Spleen (tissue), 11 donors: ENCODE data around the gene CCNC. TPM values are rescaled to one million over a fixed set of nuclear protein-coding genes. Genes with fewer than 3 reads are reported as not detected.

Experiments used
- DNase-seq: peaks from one replicate; pipeline ENCODE4 v3.0.0-alpha.2; 2020
- H3K27ac ChIP-seq, 8 donors: fragments of 200-600 bp; sonication (generic) in 7 of 8; 1 replicate in 4 of 8; 2 replicates in 4 of 8; pipeline versions ENCODE4 v1.5.0 to v1.8.0; 2016 to 2021; ENCODE audit warnings: inconsistent platforms in 4 of 8, mild to moderate bottlenecking in 4 of 8, moderate library complexity in 1 of 8
- H3K27me3 ChIP-seq, 7 donors: fragments of 200-600 bp; sonication (generic) in 6 of 7; replicated peaks in 1 of 7; 1 replicate in 4 of 7; 2 replicates in 3 of 7; pipeline versions ENCODE4 v1.5.0 to v1.8.0; 2016 to 2021; ENCODE audit warnings: inconsistent platforms in 3 of 7, mild to moderate bottlenecking in 1 of 7
- H3K36me3 ChIP-seq, 6 donors: fragments of 200-600 bp; sonication (generic) in 5 of 6; 1 replicate in 4 of 6; 2 replicates in 2 of 6; pipeline versions ENCODE4 v1.5.0 to v1.8.0; 2016 to 2021; ENCODE audit warnings: inconsistent platforms in 2 of 6
- H3K4me1 ChIP-seq, 6 donors: fragments of 200-600 bp; sonication (generic) in 5 of 6; 1 replicate in 3 of 6; 2 replicates in 3 of 6; pipeline versions ENCODE4 v1.5.0 to v1.8.0; 2016 to 2021; ENCODE audit warnings: inconsistent platforms in 3 of 6
- H3K4me3 ChIP-seq, 8 donors: fragments of 200-600 bp; sonication (generic) in 7 of 8; 1 replicate in 4 of 8; 2 replicates in 4 of 8; pipeline versions ENCODE4 v1.5.0 to v1.8.0; 2016 to 2021; ENCODE audit warnings: inconsistent platforms in 4 of 8, mild to moderate bottlenecking in 4 of 8, moderate library complexity in 2 of 8
- H3K9me3 ChIP-seq, 8 donors: fragments of 200-600 bp; sonication (generic) in 7 of 8; 1 replicate in 4 of 8; 2 replicates in 4 of 8; pipeline versions ENCODE4 v1.5.0 to v1.8.0; 2016 to 2021; ENCODE audit warnings: inconsistent platforms in 4 of 8
- POLR2A ChIP-seq, 3 donors: fragments of 450-650 bp; IDR thresholded peaks; one replicate each; pipeline ENCODE4 v1.5.1; 2017; ENCODE audit warnings: antibody characterized with exemption in 3 of 3, mild to moderate bottlenecking in 1 of 3
- POLR2AphosphoS5 ChIP-seq, 3 donors: sonication (generic); formaldehyde crosslinking; IDR thresholded peaks; one replicate each; pipeline ENCODE4 v1.5.1; 2017; ENCODE audit warnings: antibody characterized with exemption in 3 of 3
- WGBS, 5 donors: extraction: QIAGEN DNeasy Blood & Tissue Kit in 3 of 5; methylation state at CpG; one replicate each; pipeline versions ENCODE4 v1.1.5 to v1.1.7; 2013 to 2018; 5-methylcytosine and 5-hydroxymethylcytosine counted together
- intact Hi-C: fragments of 100-400 bp; cut with DNase I; formaldehyde crosslinking; loops from one replicate; pipeline ENCODE4 v1.15.0; 2023; ENCODE audit warnings: low total_unique reads
- polyA plus RNA-seq, 3 donors: library from polyadenylated mRNA; stranded (reverse); fragments of 200-250 nt; gene quantifications; one replicate each; pipeline ENCODE4 v1.2.1, GENCODE V29; 2013
- total RNA-seq, 7 donors: library from RNA; depleted of rRNA in 3 of 7; stranded (reverse); fragments of >200 nt in 3 of 7; fragmentation: NEBNext Ultra II Directional in 4 of 7; extraction: Animal tissue kit (Norgen Biotek cat#: 25700) in 4 of 7; gene quantifications; one replicate each; pipeline versions ENCODE4 v1.1.0 to v1.2.1, GENCODE V29; 2016 to 2021
- TF ChIP-seq, protein P1 (sequence below), 11 experiments: fragments of 200-600 bp in 7 of 11; fragments of 450-650 bp in 4 of 11; sonication (generic) in 4 of 11; IDR thresholded peaks in 8 of 11; conservative IDR thresholded peaks in 3 of 11; 1 replicate in 7 of 11; 2 replicates in 4 of 11; pipeline versions ENCODE4 v1.4.0 to v1.8.0; 2016 to 2021; ENCODE audit warnings: antibody characterized with exemption in 11 of 11, inconsistent platforms in 4 of 11, mild to moderate bottlenecking in 1 of 11
- donor health status: healthy with polysubstance abuse.
- donor health status: DM: no; HTN: no; CAD: no; lungs with moderate emphysema.
- donor health status: DM: no; HTN: no; CAD: no.
- donor health status: Bipolar disorder and iron deficiency.
- donor health status: healthy.
- donor health status: DM: no; HTN: no; CAD: no.
- donor health status: DM: yes; HTN: yes; CAD: no.

CCNC gene
- total and polyA plus RNA-seq, 10 donors, result 28.8 to 66.0 (median 43.6) TPM

DNA sequence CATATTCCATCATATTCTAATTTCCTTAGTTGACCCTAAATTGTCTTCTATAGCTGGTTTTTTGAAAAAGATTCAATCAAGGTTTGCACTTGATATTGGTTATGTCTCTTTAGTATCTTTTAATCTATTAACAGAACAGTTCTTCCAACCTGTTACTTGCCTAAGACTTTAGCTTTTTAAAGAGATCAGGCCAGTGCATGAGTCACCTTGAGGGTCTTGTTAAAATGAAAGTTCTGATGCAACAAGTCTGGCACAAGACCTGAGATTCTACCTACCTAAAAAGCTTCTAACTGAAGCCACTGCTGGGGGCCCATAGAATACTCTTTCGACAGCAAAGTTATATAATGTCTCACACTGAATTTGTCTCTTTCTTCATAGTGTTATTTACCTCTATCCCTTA is 56.4 kb downstream of the CCNC start:
- Histone ChIP-seq H3K4me3 (no peak overlapping the region), H3K27ac (no peak overlapping the region), H3K9me3 (no peaks in the 10 kb centered on the region), H3K4me1 (peaks cover 9 to 33% (median 19%) of the 10 kb centered on the region in 6 donors), H3K36me3 (peaks cover 0 to 27% (median 11%) of the 10 kb centered on the region in 6 donors), H3K27me3 (no peaks in the 10 kb centered on the region)
- TF ChIP-seq POLR2AphosphoS5 (IDR thresholded peaks at IDR 0.05) (no peak), POLR2A (IDR thresholded peaks at IDR 0.05) (no peak)
- TF ChIP-seq, protein P1, sequence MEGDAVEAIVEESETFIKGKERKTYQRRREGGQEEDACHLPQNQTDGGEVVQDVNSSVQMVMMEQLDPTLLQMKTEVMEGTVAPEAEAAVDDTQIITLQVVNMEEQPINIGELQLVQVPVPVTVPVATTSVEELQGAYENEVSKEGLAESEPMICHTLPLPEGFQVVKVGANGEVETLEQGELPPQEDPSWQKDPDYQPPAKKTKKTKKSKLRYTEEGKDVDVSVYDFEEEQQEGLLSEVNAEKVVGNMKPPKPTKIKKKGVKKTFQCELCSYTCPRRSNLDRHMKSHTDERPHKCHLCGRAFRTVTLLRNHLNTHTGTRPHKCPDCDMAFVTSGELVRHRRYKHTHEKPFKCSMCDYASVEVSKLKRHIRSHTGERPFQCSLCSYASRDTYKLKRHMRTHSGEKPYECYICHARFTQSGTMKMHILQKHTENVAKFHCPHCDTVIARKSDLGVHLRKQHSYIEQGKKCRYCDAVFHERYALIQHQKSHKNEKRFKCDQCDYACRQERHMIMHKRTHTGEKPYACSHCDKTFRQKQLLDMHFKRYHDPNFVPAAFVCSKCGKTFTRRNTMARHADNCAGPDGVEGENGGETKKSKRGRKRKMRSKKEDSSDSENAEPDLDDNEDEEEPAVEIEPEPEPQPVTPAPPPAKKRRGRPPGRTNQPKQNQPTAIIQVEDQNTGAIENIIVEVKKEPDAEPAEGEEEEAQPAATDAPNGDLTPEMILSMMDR (IDR thresholded peaks at IDR 0.05 in 8 of 11, conservative IDR thresholded peaks at IDR 0.05 in 3 of 11), result no peak
- intact Hi-C loops, result no loop called here
- WGBS, 5 donors, result 89 to 100% (median 93%) methylated on average over 1 of the region's 1 CpG
- no peak for DNase-seq

DNA sequence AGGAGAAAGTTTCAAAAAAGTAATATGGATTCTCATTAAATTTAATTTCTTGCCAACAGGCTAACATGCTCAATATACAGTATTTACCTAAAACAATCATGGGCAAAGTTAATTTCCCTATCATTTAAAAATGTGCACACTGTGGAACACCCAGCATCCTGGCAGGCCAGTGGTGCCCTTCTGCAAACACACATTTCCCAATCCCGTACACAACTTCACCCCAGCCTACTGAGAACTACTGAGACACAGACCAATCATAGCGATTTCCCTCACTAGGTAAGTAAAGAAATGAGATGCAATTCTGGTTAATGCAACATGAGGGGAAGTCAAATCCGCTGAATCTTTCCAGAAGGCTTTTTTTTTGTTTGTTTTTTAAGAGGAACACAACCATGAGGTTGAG is 60.8 kb downstream of the CCNC start:
- intact Hi-C loops, result no loop called here
- DNase-seq, result no peak
- Histone ChIP-seq H3K36me3 (peaks cover 0 to 70% (median 30%) of the 10 kb centered on the region in 6 donors), H3K27ac (no peak overlapping the region), H3K27me3 (no peaks in the 10 kb centered on the region), H3K4me1 (peaks cover 0 to 3% (median 0%) of the 10 kb centered on the region in 6 donors), H3K4me3 (no peak overlapping the region), H3K9me3 (no peaks in the 10 kb centered on the region)
- WGBS, 5 donors, result 84 to 97% (median 91%) methylated on average over 3 of the region's 3 CpGs
- TF ChIP-seq, protein P1 (IDR thresholded peaks at IDR 0.05 in 8 of 11, conservative IDR thresholded peaks at IDR 0.05 in 3 of 11), result no peak
- TF ChIP-seq POLR2A (IDR thresholded peaks at IDR 0.05), result no peak

DNA sequence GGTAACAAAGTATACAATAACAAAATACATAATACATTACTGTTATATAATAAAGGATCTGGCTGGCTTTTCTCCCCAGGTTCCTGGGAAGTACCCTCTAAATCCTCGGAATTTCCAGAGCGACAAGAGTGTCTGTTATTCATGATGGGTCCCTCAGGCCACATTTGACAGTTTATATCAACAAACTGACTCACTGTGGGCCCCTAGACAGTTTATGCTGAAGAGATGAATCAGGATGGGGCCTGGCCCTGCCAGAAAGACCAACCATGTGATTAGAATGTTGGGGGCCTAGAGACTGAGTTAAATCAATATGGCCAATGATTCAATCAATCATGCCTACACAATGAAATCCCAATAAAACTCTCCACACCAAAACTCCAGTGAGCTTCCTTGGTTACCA is 66.7 kb downstream of the CCNC start:
- Histone ChIP-seq H3K27me3 (no peaks in the 10 kb centered on the region), H3K4me1 (peaks cover 0 to 15% (median 10%) of the 10 kb centered on the region in 6 donors), H3K4me3 (no peak overlapping the region), H3K36me3 (peaks cover 0 to 72% (median 31%) of the 10 kb centered on the region in 6 donors), H3K27ac (no peak overlapping the region), H3K9me3 (no peaks in the 10 kb centered on the region)
- 90 to 98% (median 94%) methylated on average over 2 of the region's 2 CpGs for WGBS, 5 donors
- TF ChIP-seq POLR2A (IDR thresholded peaks at IDR 0.05) (no peak), POLR2AphosphoS5 (IDR thresholded peaks at IDR 0.05) (no peak)
- TF ChIP-seq, protein P1 (IDR thresholded peaks at IDR 0.05 in 8 of 11, conservative IDR thresholded peaks at IDR 0.05 in 3 of 11), result no peak
- intact Hi-C loops, result no loop called here
- no peak for DNase-seq

DNA sequence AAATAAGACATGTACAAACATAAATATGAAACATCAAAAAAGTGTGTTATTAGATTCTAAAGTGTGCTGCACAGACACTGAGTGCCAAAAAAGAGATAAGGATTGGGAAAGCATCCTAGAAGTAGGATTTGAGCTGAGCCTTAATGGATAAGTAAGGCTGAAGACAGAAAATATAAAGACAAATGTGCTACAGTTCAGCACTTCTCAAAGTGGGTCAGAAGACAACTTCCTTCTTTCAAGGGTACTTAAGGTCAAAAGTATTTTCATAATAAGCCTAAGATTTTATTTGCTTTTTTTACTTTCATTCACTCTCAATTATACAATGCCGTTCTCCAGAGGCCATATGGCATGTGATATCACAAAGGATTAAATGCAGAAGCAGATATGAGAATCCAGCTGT is 70.0 kb downstream of the CCNC start:
- peak overlapping the region in 2 of 8 donors; percentile 13 to 32 for H3K27ac ChIP-seq
- peaks cover 0 to 15% (median 10%) of the 10 kb centered on the region in 6 donors for H3K4me1 ChIP-seq
- peaks cover 0 to 51% (median 21%) of the 10 kb centered on the region in 6 donors for H3K36me3 ChIP-seq
- no peaks in the 10 kb centered on the region for H3K27me3 ChIP-seq
- intact Hi-C loops, result no loop called here
- TF ChIP-seq POLR2A (IDR thresholded peaks at IDR 0.05) (no peak), POLR2AphosphoS5 (IDR thresholded peaks at IDR 0.05) (no peak)
- TF ChIP-seq, protein P1 (IDR thresholded peaks at IDR 0.05 in 8 of 11, conservative IDR thresholded peaks at IDR 0.05 in 3 of 11), result no peak
- no peak for DNase-seq
- H3K9me3 ChIP-seq, result no peaks in the 10 kb centered on the region
- H3K4me3 ChIP-seq, result no peak overlapping the region
- WGBS, 5 donors, result 52 to 68% (median 58%) methylated on average over 1 of the region's 1 CpG
